GM06990 (cell line): ENCODE data around the gene KISS1.

ENCODE experiments used
- DNase-seq: peaks from one replicate; pipeline ENCODE4 v3.0.0-alpha.2; 2011; ENCODE audit not compliant: insufficient read length; ENCODE audit errors: extremely low read depth
- H3K27me3 ChIP-seq: replicated peaks from 2 replicates; pipeline ENCODE4 v1.6.0; 2011; ENCODE audit warnings: low read length; ENCODE audit not compliant: control insufficient read depth, insufficient read depth
- H3K36me3 ChIP-seq: 2 replicates; pipeline ENCODE4 v1.5.1; 2011; ENCODE audit warnings: low read length; ENCODE audit not compliant: control insufficient read depth, insufficient read depth
- H3K4me3 ChIP-seq: replicated peaks from 2 replicates; pipeline ENCODE4 v1.5.1; 2011; ENCODE audit warnings: low read depth, mild to moderate bottlenecking, control low read depth, low read length
- CTCF ChIP-seq: IDR thresholded peaks from 2 replicates; pipeline ENCODE4 v1.5.1; 2011; ENCODE audit warnings: low read length, control low read depth, mild to moderate bottlenecking, inconsistent platforms; ENCODE audit not compliant: insufficient read depth, poor library complexity, severe bottlenecking

KISS1 gene

GRCh38 chr1:204151552-204152309 is 44.6 kb downstream of the KISS1 start, which contains the start of gene ETNK2:
Gene ETNK2 (minus strand): TSS chr1:204152044. CDS start chr1:204151852, 192 bp downstream.
- Histone ChIP-seq H3K36me3 (no peaks in the 10 kb centered on the region), H3K27me3 (no peaks in the 10 kb centered on the region; the same call in 1 of the 2 replicates), H3K4me3 (no peak within 1 kb of the TSS; the same call in 1 of the 2 replicates)
- no peak for TF ChIP-seq CTCF
- DNase-seq, result no peak

- H3K36me3 ChIP-seq, result no peaks in the 10 kb centered on the region
- no peaks in the 10 kb centered on the region; the same call in 1 of the 2 replicates for H3K27me3 ChIP-seq
- no peak overlapping the region for H3K4me3 ChIP-seq
Observed at GRCh38 chr1:204150702-204151551, 45.4 kb downstream of the KISS1 start.

GRCh38 chr1:204149635-204150565 is 46.4 kb downstream of the KISS1 start:
- TF ChIP-seq CTCF, result no peak

More at GRCh38 chr1:204150702-204151551, 45.4 kb downstream of the KISS1 start:
- no peak for TF ChIP-seq CTCF
- DNase-seq, result no peak

GRCh38 chr1:204149107-204149506 is 47.2 kb downstream of the KISS1 start:
- H3K27me3 ChIP-seq, result no peaks in the 10 kb centered on the region; the same call in 1 of the 2 replicates
- no peak overlapping the region for H3K4me3 ChIP-seq
- no peaks in the 10 kb centered on the region for H3K36me3 ChIP-seq
- no peak for DNase-seq
- TF ChIP-seq CTCF, result no peak

More at GRCh38 chr1:204149635-204150565, 46.4 kb downstream of the KISS1 start:
- Histone ChIP-seq H3K27me3 (no peaks in the 10 kb centered on the region; the same call in 1 of the 2 replicates), H3K4me3 (no peak overlapping the region), H3K36me3 (no peaks in the 10 kb centered on the region)
- DNase-seq, result no peak
